Activated T-cell treated with anti-CD3 and anti-CD28 coated beads, Interleukin-2, amount 50 U/mL, for 24 hours (primary cell): ENCODE measurements around the gene ZSWIM6.
A peak's percentile ranks its signal among the peaks of the same experiment; 100 is the strongest.
"Not testable (repeated sequence)": the region's sequence is repeated elsewhere in the genome, so short reads cannot be mapped to it uniquely, and the experiment has no call there.

Experiments
- DNase-seq: peaks from one replicate; pipeline ENCODE4 v3.0.0-alpha.2; 2020
- H3K27ac Mint-ChIP-seq: 2 replicates; pipeline ENCODE4 v1.8.0; 2020; ENCODE audit warnings: mild to moderate bottlenecking, mixed read lengths
- H3K27me3 Mint-ChIP-seq: 2 replicates; pipeline ENCODE4 v1.8.0; 2020; ENCODE audit warnings: mixed read lengths
- H3K36me3 Mint-ChIP-seq: 2 replicates; pipeline ENCODE4 v1.8.0; 2020; ENCODE audit warnings: low read depth, mixed read lengths
- H3K4me1 Mint-ChIP-seq: 2 replicates; pipeline ENCODE4 v1.8.0; 2020; ENCODE audit warnings: low read depth, mixed read lengths
- H3K4me3 Mint-ChIP-seq: 2 replicates; pipeline ENCODE4 v1.8.0; 2020; ENCODE audit warnings: mild to moderate bottlenecking, moderate library complexity, mixed read lengths
- H3K9me3 Mint-ChIP-seq: 2 replicates; pipeline ENCODE4 v1.8.0; 2020; ENCODE audit warnings: mixed read lengths

The ZSWIM6 gene

DNA sequence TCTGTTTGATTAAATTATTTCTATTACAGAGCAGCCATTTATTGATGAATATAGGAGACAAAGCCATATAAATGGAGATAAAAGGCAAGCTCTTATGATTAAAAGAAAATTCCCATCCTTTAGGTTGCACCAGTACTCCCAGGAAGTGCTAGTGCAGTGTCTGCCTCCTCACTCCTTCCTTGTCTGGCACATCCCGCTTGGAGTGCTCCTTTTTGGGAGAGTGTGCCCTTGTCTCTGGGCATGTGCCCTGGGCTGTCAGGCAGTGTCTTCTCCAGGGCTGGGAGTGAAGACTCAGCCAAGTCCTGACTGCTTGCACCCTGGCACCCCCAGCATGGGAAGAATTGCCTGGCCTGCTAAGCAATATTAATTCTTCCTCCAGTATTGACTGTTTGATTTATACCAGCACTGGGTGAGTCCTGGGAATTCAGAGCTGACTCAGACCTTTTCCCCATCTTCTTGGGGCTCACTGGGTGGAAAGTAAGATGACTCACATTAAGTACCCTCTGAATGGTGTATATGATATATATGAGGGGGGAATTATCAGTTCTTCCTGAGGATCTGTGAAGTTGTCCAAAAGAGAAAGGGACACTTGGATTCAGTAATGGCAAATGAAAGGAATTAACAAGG is 62.1 kb downstream of the ZSWIM6 start:
- Mint-ChIP-seq H3K36me3 (peaks cover 14% of the 10 kb centered on the region), H3K9me3 (peaks cover 4% of the 10 kb centered on the region)

DNA sequence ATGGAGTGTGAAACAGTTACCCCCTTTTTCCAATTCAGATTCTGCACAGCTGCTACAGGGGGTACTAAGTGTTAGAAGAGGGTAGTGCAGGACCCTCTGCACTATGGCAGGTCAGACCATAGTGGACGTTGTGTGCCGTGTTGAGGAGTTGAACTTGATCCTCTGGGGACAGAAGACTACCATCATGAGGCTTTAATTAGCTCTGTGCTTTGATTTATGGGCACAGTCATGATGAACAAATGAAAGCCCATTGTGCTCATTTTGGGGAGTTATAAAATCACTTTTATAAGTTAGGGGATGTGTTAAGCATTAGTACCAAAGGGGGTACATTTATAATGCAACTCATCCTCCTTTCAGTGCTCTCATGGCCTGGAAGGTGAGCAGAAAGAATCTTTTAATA is 62.7 kb downstream of the ZSWIM6 start:
- no peaks in the 10 kb centered on the region for H3K27me3 Mint-ChIP-seq
- peaks cover 17% of the 10 kb centered on the region for H3K4me1 Mint-ChIP-seq
- H3K9me3 Mint-ChIP-seq: peaks cover 4% of the 10 kb centered on the region
- H3K27ac Mint-ChIP-seq: no peak overlapping the region
- peaks cover 14% of the 10 kb centered on the region for H3K36me3 Mint-ChIP-seq
- H3K4me3 Mint-ChIP-seq: no peak overlapping the region
- no peak for DNase-seq

More for the DNA sequence above, 62.1 kb downstream of the ZSWIM6 start:
- DNase-seq: no peak
- H3K27ac Mint-ChIP-seq: no peak overlapping the region
- no peaks in the 10 kb centered on the region for H3K27me3 Mint-ChIP-seq
- H3K4me1 Mint-ChIP-seq: peaks cover 14% of the 10 kb centered on the region
- H3K4me3 Mint-ChIP-seq: no peak overlapping the region

DNA sequence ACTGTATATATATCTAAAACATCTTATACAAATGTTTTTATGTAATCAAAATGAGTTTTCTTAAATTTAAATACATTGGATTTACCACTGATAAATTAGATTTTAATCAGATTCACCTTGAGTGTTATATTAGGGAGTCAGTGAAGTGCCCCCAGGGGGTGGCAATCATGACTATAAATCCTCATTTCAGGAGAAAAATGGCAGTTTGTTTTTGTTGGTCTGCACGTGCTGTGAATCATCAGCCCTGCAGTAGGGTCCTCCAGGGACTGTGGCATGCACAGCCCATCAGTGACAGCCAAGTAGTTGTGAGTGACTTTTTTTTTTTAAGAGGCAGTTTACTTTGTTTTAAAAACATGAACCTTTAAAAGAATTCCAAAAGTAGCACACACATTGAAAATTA is 65.2 kb downstream of the ZSWIM6 start:
- no peak overlapping the region for H3K27ac Mint-ChIP-seq
- H3K4me3 Mint-ChIP-seq: no peak overlapping the region
- H3K36me3 Mint-ChIP-seq: peaks cover 2% of the 10 kb centered on the region
- H3K27me3 Mint-ChIP-seq: no peaks in the 10 kb centered on the region
- no peak for DNase-seq
- H3K9me3 Mint-ChIP-seq: no peaks in the 10 kb centered on the region
- H3K4me1 Mint-ChIP-seq: peaks cover 22% of the 10 kb centered on the region

DNA sequence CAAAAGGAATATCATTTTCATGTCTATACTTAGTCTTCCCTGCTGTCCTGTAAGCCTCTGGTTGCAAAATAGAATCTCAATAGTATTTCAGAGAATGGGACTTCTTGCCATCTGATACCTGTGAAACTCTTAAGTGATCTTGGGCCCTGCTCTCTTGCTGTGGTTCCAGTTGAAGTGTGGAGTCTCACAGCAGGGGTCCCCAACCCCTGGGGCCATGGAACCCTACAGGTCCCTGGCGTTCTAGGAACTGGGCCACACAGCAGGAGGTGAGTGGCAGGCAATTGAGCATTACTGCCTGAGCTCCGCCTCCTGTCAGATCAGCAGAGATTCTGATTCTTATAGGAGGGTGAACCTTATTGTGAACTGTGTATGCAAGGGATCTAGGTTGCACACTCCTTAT is 65.9 kb downstream of the ZSWIM6 start:
- H3K27ac Mint-ChIP-seq: no peak overlapping the region
- no peaks in the 10 kb centered on the region for H3K9me3 Mint-ChIP-seq
- H3K36me3 Mint-ChIP-seq: no peaks in the 10 kb centered on the region
- no peak for DNase-seq
- H3K27me3 Mint-ChIP-seq: no peaks in the 10 kb centered on the region
- H3K4me1 Mint-ChIP-seq: peaks cover 26% of the 10 kb centered on the region
- H3K4me3 Mint-ChIP-seq: no peak overlapping the region

DNA sequence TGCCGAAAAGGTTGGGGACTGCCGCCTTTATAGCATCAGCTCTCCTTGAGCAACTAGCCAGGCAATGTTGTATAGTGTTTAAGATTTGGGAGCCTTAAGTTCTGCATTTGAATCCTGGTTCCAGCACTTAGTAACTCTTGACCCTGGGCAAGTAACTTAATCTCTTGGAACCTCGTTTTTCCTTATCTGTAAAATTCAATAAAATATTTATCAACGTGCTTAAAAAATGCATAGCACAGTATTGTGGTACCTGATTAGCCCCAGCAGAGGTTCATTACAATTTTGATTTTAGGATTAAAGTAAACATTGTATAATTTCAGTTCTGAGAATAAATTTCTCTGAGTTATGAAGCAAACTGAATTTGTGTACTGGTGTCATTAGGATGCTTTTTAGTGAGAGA is 66.4 kb downstream of the ZSWIM6 start:
- H3K9me3 Mint-ChIP-seq: no peaks in the 10 kb centered on the region
- H3K36me3 Mint-ChIP-seq: no peaks in the 10 kb centered on the region
- DNase-seq: no peak
- H3K4me1 Mint-ChIP-seq: peaks cover 31% of the 10 kb centered on the region
- H3K4me3 Mint-ChIP-seq: no peak overlapping the region
- no peaks in the 10 kb centered on the region for H3K27me3 Mint-ChIP-seq
- no peak overlapping the region for H3K27ac Mint-ChIP-seq

DNA sequence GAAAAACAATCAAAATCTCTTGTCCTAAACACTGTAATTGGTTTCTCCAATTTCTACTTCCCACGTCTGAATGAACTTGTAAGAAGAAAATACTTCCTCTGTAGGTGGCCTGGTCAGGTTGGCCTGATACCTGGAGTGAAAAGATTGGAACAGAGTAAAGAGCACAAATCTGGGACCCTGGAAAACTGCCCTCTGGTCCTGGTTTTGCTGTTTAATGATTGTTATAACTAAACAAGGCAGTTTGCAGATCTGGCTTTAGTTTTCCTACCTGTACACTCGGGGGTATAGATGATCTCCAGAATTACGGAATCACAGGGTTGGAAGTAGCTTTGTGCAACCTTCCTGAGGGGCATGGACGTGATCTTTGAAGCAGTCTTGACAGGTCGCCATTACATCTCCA is 67.6 kb downstream of the ZSWIM6 start:
- Mint-ChIP-seq H3K4me3 (no peak overlapping the region), H3K27ac (no peak overlapping the region), H3K27me3 (no peaks in the 10 kb centered on the region), H3K36me3 (no peaks in the 10 kb centered on the region), H3K9me3 (no peaks in the 10 kb centered on the region), H3K4me1 (peaks cover 34% of the 10 kb centered on the region)
- DNase-seq: no peak

DNA sequence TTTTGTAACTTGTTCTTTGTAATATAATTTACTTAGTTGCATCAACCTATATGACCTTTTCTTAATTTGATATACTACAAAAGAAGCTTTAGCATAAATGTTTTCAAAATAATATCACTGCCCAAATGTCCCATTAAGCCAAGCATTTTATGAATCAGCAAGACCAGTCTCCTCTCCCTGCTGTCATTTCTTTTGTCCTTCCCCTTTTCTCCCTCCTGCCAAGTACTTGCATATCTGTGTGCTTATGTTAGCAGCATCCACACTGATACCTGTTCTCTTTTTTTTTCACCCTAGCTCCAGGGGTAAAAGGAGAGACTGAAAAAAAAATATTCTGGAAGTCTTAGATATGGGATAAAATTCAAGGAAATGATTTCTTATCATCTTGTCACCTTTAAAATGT is 69.7 kb downstream of the ZSWIM6 start:
- Mint-ChIP-seq H3K27ac (no peak overlapping the region), H3K27me3 (no peaks in the 10 kb centered on the region)

DNA sequence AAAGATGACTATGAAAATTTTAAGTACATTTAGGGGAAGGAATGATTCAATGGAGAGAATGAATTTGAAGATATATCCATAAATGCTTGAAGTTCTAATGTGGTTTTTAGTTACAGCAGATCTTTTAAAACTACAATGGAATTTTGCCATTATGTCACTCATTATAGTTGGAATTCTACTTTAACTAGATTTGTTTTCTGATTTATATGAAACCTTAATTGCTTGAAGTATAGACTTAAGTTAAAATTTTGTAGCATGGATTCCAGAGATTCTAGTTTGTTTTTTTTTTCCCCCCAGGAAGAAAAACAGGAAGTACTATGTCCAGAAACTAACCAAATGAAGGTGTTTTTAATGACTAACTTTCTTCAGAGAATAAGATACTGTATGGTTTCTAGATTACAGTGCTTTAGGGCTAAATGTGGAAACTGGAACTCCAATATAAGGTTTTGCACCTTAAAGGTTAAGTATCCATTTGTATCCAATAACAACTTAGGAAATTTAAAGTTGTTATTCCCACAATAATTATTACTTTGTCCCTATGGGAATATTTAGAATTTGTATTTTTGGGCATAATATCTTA is 70.3 kb downstream of the ZSWIM6 start:
- Mint-ChIP-seq H3K9me3 (no peaks in the 10 kb centered on the region), H3K36me3 (no peaks in the 10 kb centered on the region), H3K4me3 (no peak overlapping the region), H3K4me1 (peaks cover 45% of the 10 kb centered on the region), H3K27ac (no peak overlapping the region), H3K27me3 (no peaks in the 10 kb centered on the region)
- no peak for DNase-seq

More for the DNA sequence above, 69.7 kb downstream of the ZSWIM6 start:
- Mint-ChIP-seq H3K36me3 (no peaks in the 10 kb centered on the region), H3K4me3 (no peak overlapping the region), H3K9me3 (no peaks in the 10 kb centered on the region), H3K4me1 (peaks cover 43% of the 10 kb centered on the region)
- DNase-seq: no peak

DNA sequence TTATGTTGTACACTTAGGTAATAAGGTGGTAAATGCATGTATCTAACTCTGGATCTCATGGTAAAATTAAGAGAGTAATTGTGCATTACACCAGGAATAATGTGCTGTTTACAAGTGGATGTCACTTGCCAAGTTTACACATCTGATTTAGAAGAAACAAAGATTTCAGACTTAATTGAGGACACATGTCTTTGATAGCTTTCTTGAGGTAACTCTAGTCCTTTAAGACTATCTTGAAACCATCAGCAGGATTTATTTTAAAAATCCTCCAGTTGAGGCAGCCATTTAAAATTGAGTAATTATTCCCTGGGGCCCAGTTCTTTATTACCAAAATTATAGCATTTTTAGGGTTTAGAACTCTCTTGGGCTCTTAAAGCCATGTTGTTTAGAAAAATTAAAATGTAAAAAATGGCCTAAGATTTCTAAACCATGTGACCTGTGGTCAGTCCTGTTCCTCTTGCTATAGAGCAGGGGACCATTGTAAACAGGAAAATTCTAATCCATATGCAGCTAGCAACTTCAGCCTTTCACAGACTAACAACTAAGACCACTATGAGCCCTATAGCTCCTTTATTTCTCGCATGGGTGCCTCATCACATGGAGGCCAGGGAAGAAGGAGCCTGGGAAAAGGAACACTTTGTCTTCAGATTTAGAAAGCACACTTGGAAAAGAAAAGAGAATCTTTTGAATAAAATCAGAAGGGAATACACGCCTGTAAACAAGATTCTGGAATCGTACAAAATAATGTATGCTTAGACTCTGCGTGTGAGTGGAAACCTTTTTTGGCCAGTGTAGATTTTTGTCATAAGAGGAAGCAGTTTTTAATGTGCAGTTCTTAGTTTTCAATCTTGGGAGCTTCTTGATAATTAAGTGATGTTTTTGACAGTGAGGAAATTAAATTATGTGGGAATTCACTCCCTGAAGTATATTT is 71.2 kb downstream of the ZSWIM6 start:
- Mint-ChIP-seq H3K36me3 (no peaks in the 10 kb centered on the region), H3K27ac (no peak overlapping the region), H3K4me1 (peaks cover 50% of the 10 kb centered on the region), H3K9me3 (no peaks in the 10 kb centered on the region), H3K27me3 (no peaks in the 10 kb centered on the region), H3K4me3 (no peak overlapping the region)
- DNase-seq: no peak

DNA sequence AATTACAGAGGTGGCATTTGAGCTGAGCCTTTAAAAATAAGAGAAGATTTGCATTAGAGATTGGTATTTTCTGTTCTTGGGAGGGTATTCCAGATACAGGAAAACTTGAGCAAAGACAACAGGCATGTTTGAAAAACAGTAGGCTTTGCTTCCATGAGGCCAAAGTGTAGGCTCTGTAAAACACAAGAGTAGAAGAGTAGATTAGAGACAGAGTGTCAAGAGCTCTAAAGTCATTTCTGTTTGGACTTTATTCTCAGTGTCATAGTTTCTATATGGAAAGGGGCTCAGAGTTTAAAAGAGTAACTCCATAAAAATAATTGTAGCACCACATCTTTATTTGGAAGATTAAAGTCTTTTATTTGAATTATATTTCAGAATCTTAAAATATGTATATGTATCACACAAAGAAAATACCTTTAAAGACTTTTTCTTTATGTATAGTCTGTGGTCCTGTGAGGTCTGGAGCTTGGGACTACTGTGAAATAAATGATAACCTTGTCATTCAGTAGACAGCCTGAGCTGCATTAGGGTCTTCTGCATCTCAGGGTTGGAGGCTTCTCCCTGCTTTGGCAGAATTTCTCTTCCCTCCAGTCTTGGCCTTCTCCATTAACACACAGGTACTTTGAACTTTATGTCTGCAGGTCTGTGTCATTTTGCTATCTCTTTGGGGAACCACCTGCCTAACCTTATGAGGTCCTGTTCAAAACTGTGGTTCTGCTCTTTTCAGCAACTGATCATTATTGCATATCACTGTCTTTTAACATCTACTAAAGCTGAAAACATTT is 73.6 kb downstream of the ZSWIM6 start:
- no peaks in the 10 kb centered on the region for H3K9me3 Mint-ChIP-seq
- no peaks in the 10 kb centered on the region for H3K36me3 Mint-ChIP-seq
- H3K4me3 Mint-ChIP-seq: no peak overlapping the region
- no peak for DNase-seq
- peaks cover 57% of the 10 kb centered on the region for H3K4me1 Mint-ChIP-seq
- H3K27me3 Mint-ChIP-seq: no peaks in the 10 kb centered on the region
- H3K27ac Mint-ChIP-seq: no peak overlapping the region

DNA sequence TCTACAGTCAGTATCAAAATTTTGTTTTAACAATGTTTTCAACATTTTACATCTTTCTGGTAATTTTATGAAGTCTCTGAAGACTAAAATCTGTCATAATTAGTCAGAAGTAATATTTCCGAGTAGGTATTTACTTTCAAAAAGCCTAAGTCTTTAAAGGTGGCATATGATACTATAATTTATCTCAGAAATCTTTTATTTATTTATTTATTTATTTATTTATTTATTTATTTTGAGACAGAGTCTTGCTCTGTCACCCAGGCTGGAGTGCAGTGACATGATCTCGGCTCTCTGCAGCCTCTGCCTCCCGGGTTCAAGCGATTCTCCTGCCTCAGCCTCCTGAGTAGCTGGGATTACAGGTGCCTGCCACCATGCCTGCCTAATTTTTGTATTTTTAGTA is 74.4 kb downstream of the ZSWIM6 start:
- H3K27me3 Mint-ChIP-seq, H3K4me3 Mint-ChIP-seq, H3K9me3 Mint-ChIP-seq, DNase-seq, H3K36me3 Mint-ChIP-seq, H3K27ac Mint-ChIP-seq: not testable (repeated sequence)
- peaks cover 60% of the 10 kb centered on the region for H3K4me1 Mint-ChIP-seq

DNA sequence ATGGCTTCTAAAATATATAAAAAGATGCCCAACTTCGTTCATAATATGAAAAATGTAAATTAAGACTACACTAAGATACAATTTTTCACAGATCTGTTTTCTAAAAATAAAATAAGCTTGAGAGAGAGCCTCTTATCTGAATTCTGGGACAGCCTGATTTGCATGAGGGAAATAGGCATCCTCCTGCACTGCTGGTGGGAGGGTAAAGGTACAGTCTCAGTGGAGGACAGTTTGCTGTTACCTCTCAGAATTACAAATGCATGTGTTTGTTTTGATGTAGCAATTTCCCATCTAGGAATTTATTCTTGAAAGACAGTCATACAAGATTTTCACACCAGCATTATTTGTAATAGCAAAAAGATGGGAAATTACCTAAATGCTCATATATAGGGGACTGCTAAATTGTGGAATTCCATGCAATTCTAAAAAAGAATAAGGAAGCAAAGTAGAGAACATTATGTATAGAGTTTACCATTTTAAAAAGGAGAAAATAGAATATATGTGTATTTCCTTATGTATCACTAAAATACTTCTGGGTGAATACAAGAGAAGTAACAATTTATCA is 75.7 kb downstream of the ZSWIM6 start:
- DNase-seq: no peak
- Mint-ChIP-seq H3K9me3 (no peaks in the 10 kb centered on the region), H3K27ac (no peak overlapping the region), H3K27me3 (no peaks in the 10 kb centered on the region), H3K4me3 (peak overlapping the region; percentile 73), H3K4me1 (peaks cover 53% of the 10 kb centered on the region), H3K36me3 (no peaks in the 10 kb centered on the region)

DNA sequence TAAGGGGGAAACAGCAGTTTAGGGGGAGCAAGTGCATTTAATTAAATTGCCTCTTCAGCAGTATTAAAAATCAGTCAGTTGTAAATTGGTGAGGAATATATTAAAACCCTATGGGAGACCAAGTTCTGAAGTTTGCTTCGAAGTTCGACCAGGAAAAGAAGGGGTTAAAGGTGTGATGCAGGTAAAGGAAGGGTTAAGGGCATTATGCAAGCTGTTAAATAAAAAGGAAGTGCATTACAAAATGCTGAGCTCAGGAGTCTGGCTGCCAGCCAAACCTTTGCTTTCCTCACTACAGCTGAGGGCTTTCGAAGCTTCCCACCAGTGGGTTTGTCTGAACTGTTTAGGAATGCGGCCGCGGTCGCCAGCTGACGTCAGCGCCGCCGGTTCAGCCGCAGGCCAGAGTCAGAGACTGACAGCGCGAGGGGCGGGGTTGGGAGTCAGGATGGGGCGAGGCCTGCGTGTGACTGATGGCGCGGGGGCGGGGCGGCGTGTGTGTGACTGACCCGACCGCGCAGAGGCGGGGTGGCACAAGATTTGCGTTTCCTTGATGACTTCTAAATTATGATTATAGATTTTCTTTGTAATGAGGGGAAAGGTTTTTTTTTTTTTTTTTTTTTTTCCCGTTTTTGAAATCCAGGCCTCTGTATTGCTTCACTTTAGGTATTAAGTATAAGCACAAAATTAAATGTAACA is 76.6 kb downstream of the ZSWIM6 start:
- Mint-ChIP-seq H3K36me3 (no peaks in the 10 kb centered on the region), H3K4me3 (peak overlapping the region; percentile 73), H3K4me1 (peaks cover 47% of the 10 kb centered on the region), H3K27ac (peak overlapping the region; percentile 90), H3K27me3 (no peaks in the 10 kb centered on the region), H3K9me3 (no peaks in the 10 kb centered on the region)
- peak; percentile 97 for DNase-seq

DNA sequence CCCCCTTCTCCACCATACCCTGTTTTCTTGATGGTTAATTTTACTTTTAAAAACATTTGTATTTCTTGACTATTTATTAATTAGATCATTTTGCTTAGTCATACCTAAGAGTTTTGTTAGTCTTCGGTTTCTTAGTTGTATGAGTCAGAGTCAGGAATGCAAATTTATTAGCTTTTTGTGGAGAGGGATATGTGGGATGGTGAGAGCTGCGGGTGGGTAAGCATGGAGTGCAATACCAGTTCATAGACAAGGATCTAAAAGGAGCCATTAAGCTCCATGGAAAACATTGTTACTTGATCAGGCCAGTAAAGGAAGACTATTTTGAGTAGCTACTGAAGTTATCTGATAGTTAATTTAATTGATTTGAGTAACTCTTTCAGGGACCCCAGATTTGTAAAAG is 77.5 kb downstream of the ZSWIM6 start:
- Mint-ChIP-seq H3K4me1 (peaks cover 51% of the 10 kb centered on the region), H3K27me3 (no peaks in the 10 kb centered on the region), H3K9me3 (no peaks in the 10 kb centered on the region), H3K27ac (no peak overlapping the region), H3K4me3 (no peak overlapping the region), H3K36me3 (no peaks in the 10 kb centered on the region)
- DNase-seq: no peak
